HG03135 (cell line): ENCODE data around the gene CDHR3.
A peak's percentile ranks its signal among the peaks of the same experiment; 100 is the strongest.

Source experiments
- ATAC-seq: cut with Tn5 transposase; IDR thresholded peaks from one replicate; pipeline ENCODE4 v1.9.1; 2021; ENCODE audit warnings: mild to moderate bottlenecking, moderate library complexity; ENCODE audit not compliant: unreplicated experiment

CDHR3 gene

DNA sequence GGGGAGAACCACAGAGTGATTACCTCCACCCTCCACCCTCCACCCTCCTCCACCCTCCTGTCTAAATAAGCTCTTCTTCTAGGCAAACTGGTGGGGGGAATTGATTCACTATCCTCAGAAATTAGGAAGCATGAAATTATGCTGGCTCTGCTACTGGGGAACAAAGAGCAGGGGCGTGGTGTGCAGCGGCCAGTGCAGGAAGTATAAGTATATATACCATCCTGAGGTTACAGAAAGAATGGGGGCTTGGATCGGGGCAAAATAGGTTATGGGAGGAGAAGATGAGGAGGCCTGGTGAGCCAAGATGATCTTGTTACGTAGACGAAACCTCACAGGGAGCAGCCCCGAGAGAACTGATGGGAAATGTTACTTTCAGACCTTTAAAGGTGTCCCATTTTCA lies 100.0 kb downstream of the CDHR3 start:
- ATAC-seq = no peak

DNA sequence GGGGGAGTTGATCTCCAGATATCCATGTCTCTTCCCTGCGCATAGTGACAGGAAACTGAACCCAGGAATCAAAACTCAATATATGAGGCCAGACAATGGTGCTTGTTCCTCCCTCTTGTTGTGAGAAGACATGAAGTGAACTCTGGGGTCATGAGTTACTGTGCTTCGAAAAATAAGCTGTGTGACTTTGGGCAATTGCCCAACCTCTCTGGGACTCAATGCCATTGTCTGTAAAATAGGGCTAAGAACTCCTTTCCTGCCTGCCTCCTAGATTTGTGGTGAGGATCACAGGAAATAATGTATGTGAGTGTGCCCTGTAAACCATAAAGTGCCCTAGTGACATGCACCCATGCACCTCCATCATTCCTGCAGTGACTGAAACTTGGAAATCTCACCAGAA lies 100.6 kb downstream of the CDHR3 start:
- ATAC-seq = no peak

DNA sequence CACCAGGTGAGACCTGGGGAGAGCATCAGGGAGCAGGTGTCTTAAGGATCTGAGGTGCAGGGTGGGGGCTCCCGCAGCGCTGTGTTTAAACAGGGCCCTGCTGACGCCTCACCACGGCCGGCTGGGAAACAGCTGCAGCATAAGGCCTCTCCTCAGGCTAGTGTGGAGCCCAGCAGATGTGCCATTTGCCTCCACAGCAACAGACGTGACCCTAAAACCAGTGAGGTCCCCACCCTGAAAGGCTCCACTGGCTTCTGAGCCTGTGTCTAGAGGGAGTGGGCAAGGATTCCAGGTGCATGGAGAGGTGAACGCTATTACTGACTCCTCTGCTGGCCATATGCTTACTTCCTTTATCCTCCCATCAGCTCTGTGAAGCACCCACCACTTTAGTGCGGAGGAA lies 101.3 kb downstream of the CDHR3 start:
- no peak for ATAC-seq

- ATAC-seq = no peak
Observed at GRCh38 chr7:106064771-106065574, 101.9 kb downstream of the CDHR3 start.

GRCh38 chr7:106065575-106066500 lies 102.8 kb downstream of the CDHR3 start:
- no peak for ATAC-seq

GRCh38 chr7:106067678-106068077 lies 104.6 kb downstream of the CDHR3 start:
- no peak for ATAC-seq

- no peak for ATAC-seq
Observed at GRCh38 chr7:106068538-106068961, 105.5 kb downstream of the CDHR3 start.

GRCh38 chr7:106068986-106069385 lies 105.9 kb downstream of the CDHR3 start:
- ATAC-seq = no peak

DNA sequence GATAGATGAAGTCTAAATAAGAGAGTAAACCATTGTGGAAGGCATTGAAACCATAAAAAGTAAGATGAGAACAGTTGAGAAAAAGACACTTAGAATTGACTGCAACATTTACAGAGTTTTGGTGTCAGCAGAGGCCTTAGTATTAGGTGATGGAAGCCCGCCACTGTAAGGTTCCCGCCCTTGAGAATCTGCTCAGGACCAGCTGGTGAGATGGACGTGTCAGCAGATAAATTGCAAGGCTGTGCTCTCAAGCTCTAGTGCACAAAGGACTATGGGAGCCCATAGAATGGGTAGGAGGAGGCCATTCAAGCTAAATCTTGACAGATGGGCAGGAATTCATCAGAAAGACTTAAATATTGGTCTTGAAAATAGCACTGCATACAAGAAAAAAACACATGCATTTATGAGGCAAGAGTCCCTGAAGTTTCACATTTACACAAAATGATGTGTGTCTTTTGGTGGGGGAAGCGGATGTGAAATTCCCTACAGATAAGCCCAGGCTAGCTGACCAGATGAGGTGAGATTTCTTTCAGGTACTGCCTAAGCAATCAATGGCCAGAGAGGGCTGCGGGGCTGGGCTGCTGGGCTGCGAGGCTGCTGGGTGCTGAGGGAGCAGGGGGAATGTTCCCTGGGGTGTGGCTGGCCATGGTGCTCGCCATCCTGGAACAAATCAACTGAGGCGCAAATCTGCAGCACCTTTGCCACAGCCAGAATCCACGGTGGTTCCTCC lies 106.6 kb downstream of the CDHR3 start:
- no peak for ATAC-seq

GRCh38 chr7:106070201-106070551 lies 107.1 kb downstream of the CDHR3 start:
- ATAC-seq = no peak

GRCh38 chr7:106070567-106071254 lies 107.6 kb downstream of the CDHR3 start:
- ATAC-seq = no peak

- ATAC-seq = peak; percentile 95
Observed at GRCh38 chr7:106071356-106071998, 108.4 kb downstream of the CDHR3 start.

DNA sequence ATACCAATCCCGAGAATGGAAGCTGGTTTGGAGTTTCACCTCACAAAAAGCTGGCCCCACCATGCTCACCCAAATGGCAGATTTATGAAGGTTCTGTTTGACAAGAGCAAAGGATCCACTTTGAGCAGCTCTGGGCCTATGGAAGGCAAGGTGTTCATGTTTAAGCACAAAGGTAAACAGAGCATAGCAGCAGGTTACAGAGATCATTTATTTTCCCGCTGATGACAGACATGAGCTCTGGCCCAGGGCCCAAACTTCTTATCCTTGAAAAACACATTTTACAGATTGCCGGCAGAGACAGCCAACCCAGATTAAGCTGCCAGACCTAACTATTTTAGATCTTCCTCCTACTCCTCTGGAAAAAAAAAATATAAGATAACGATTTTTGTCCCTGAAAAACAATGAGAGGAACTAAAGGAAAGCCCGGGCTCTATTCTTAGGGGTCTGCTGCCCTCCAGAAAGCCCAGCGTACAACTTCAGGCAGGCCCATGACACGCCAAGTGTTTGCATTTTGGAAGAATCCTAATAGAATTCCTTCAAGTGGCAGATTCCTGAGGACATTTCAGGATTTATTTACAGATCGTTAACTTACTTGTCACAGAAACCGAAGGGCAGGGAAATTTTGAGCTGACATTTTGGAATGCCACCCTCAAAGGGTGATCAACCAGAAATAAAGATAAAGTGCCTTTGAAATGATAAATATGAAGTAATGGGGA lies 109.1 kb downstream of the CDHR3 start:
- no peak for ATAC-seq

GRCh38 chr7:106072715-106073091 lies 109.6 kb downstream of the CDHR3 start:
- ATAC-seq = no peak

GRCh38 chr7:106073701-106074100 lies 110.6 kb downstream of the CDHR3 start:
- ATAC-seq = no peak

GRCh38 chr7:106074257-106074656 lies 111.2 kb downstream of the CDHR3 start:
- no peak for ATAC-seq

GRCh38 chr7:106075937-106076336 lies 112.9 kb downstream of the CDHR3 start:
- no peak for ATAC-seq

GRCh38 chr7:106076537-106076936 lies 113.5 kb downstream of the CDHR3 start:
- ATAC-seq = no peak

DNA sequence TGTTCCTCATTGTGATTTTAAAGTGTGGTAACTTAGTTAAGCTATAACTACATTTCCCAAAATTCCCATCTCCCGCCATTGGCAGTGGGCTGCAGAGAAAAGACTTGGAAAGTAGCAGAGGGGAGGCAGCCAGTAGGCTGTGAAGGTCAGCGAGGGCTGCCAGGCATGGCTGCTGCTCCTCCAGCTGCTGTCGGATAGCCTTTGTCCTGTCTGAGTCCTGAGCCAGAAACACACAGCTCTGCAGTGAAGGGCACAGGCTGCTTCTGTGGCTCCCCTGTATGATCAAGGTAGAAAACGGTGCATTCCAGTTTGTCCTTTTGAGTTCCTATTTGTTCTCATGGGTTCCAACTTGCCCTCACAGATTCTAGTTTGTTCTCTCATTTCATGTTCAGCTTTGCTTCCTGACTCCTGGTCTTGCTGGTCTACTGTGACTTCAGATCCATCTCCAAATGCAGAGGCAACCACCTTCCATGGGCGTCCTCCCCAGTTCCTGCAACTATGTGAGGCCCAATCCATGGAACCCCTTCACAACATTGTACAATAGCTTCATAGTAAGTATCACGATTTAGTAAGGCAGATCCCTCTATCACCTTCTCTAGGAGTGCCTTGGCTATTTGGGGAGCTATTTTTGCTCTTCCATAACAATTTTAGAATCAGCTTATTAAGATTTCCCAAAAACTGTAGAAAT lies 117.4 kb downstream of the CDHR3 start:
- ATAC-seq = no peak
